ENCODE data around the gene RPL3. TPM values are rescaled to one million over a fixed set of nuclear protein-coding genes. Genes with fewer than 3 reads are reported as not detected.

The RPL3 gene
- total and polyA plus RNA-seq, 2 of the 4 experiments (the other 2 are of a cell fraction), result 2,871 to 3,312 TPM

- no peak overlapping the region for H2BK15ac ChIP-seq (ENCODE audit: low read depth, low read length)
- H2BK120ac ChIP-seq (ENCODE audit: low read depth, low read length), result no peak overlapping the region
- in situ Hi-C loops (cut with MboI; ENCODE audit: low sequenced_read_pairs) (no loop called here), intact Hi-C loops (cut with micrococcal nuclease) (no loop called here), dilution Hi-C loops (cut with HindIII; ENCODE audit: low sequenced_read_pairs, unreplicated experiment) (no loop called here)
- no peak overlapping the region for H3K56ac ChIP-seq (ENCODE audit: extremely low read depth, insufficient read depth, low read length)
- no peak overlapping the region for H3K9ac ChIP-seq (ENCODE audit: low read depth, low read length)
- H2BK20ac ChIP-seq (ENCODE audit: low read depth, low read length), result no peak overlapping the region
- H3K27ac ChIP-seq (ENCODE audit: insufficient read depth, low read length), result no peak overlapping the region
- CTCF ChIA-PET, result no interaction called here
- H4K5ac ChIP-seq (ENCODE audit: low read depth, low read length), result no peak overlapping the region
- H3K9me1 ChIP-seq (ENCODE audit: insufficient read depth, low read length), result peaks cover 4% of the 10 kb centered on the region; the same call in 1 of the 2 replicates
- TF ChIP-seq ELK1 (IDR thresholded peaks at IDR 0.05; ENCODE audit: borderline replicate concordance, low read depth, low read length) (no peak), POLR2A (IDR thresholded peaks at IDR 0.05; ENCODE audit: low read depth, low read length) (no peak)
- H4K20me1 ChIP-seq (ENCODE audit: insufficient read depth, low read length), result peaks cover 18% of the 10 kb centered on the region
- H2AK5ac ChIP-seq (ENCODE audit: low read depth, low read length), result no peak overlapping the region; the same call in 1 of the 2 replicates
- H2AFZ ChIP-seq (replicated peaks; ENCODE audit: low read length, poor library complexity), result no peak overlapping the region
- H2AK9ac ChIP-seq (replicated peaks; ENCODE audit: low read depth, low read length, poor library complexity), result peak overlapping the region; percentile 37
- 73% methylated on average over 7 of the region's 18 CpGs; no CpG with 5 or more reads in 1 of the 2 experiments for WGBS, 2 experiments (ENCODE audit: extremely low coverage in 2 of 2, insufficient read length in 1 of 2)
- no peak overlapping the region for H3K23ac ChIP-seq (ENCODE audit: low read depth, low read length)
- H3K36me3 ChIP-seq (ENCODE audit: control insufficient read depth, insufficient read depth, low read length), result peaks cover 5% of the 10 kb centered on the region
- no peak overlapping the region for H2BK5ac ChIP-seq (ENCODE audit: low read depth, low read length, poor library complexity, severe bottlenecking)
- no TSS peak for BruUV-seq (replicated peaks)
- H3K14ac ChIP-seq (replicated peaks; ENCODE audit: low read depth, low read length), result no peak overlapping the region
- peaks cover 0 to 18% of the 10 kb centered on the region in 2 experiments; a peak in 3 of 4 replicates for H3K79me1 ChIP-seq (ENCODE audit: low read depth in 1 of 2, low read length in 2 of 2)
- ATAC-seq (ENCODE audit: low read depth) (no peak), DNase-seq (no peak)
- no peak overlapping the region for H3K4me3 ChIP-seq (ENCODE audit: insufficient read depth, low read depth, low read length)
- no peak overlapping the region for H4K8ac ChIP-seq (ENCODE audit: low read depth in 2 of 2, low read length in 2 of 2)
- H3K18ac ChIP-seq (ENCODE audit: low read depth, low read length), result no peak overlapping the region
- no peak overlapping the region for H4K91ac ChIP-seq (ENCODE audit: insufficient read depth, low read depth, low read length)
- H3K9me3 ChIP-seq (ENCODE audit: control insufficient read depth, insufficient read depth, low read length), result no peaks in the 10 kb centered on the region
- no peak overlapping the region for H3K4me2 ChIP-seq (ENCODE audit: low read depth, low read length)
- POLR2A ChIA-PET (ENCODE audit: unreplicated experiment), result no interaction called here
- H3K4ac ChIP-seq (ENCODE audit: low read depth, low read length), result no peak overlapping the region
- H3K4me1 ChIP-seq (ENCODE audit: control insufficient read depth, insufficient read depth, low read length), result peaks cover 8% of the 10 kb centered on the region; the same call in 1 of the 2 replicates
- H3K27me3 ChIP-seq (ENCODE audit: control insufficient read depth, insufficient read depth, low read length), result no peaks in the 10 kb centered on the region
Observed at GRCh38 chr22:39360242-39360641, 40.8 kb upstream of the RPL3 start.

Measured in IMR-90 (cell line).